PC-9 (cell line): ENCODE results near the gene TNFRSF1B. TPM values are rescaled to one million over a fixed set of nuclear protein-coding genes. Genes with fewer than 3 reads are reported as not detected.

ENCODE experiments used
- BruUV-seq: library from RNA; stranded (reverse); fragments of 400-500 nt; replicated peaks from 2 replicates; lab custom pipeline; 2021; lab: Mats Ljungman, UMichigan
- CTCF ChIA-PET: fragments of 300-600 bp; sonication (Branson Sonifier 250); formaldehyde crosslinking; loops from one replicate; lab custom pipeline; 2022; ENCODE audit warnings: antibody characterized with exemption; lab: Charles Lee
- POLR2A ChIA-PET: fragments of 300-600 bp; sonication (Branson Sonifier 250); formaldehyde crosslinking; loops from one replicate; lab custom pipeline; 2022; ENCODE audit warnings: antibody characterized with exemption; ENCODE audit not compliant: unreplicated experiment; lab: Charles Lee
- DNase-seq, 2 experiments: peaks; one replicate each; pipeline versions ENCODE4 v3.0.0 to v3.0.0-alpha.2; 2015 to 2022; ENCODE audit warnings: mixed read lengths in 1 of 2
- H2AFZ ChIP-seq: fragments of 200-600 bp; sonication (generic); 2 replicates; pipeline ENCODE4 v1.8.1; 2017; ENCODE audit warnings: antibody characterized with exemption
- H3F3A ChIP-seq: fragments of 200-600 bp; sonication (generic); 2 replicates; pipeline ENCODE4 v1.8.1; 2017; ENCODE audit warnings: antibody characterized with exemption, mild to moderate bottlenecking, low read depth; ENCODE audit not compliant: insufficient read depth
- H3K27ac ChIP-seq: fragments of 200-600 bp; sonication (generic); 2 replicates; pipeline ENCODE4 v1.6.1; 2016; ENCODE audit warnings: mixed run types
- H3K27me3 ChIP-seq: fragments of 200-600 bp; sonication (generic); 2 replicates; pipeline ENCODE4 v1.6.1; 2016; ENCODE audit warnings: low read depth, mixed run types; ENCODE audit not compliant: insufficient read depth
- H3K36me3 ChIP-seq: fragments of 200-600 bp; sonication (generic); 2 replicates; pipeline ENCODE4 v1.6.1; 2016; ENCODE audit warnings: low read depth, mixed run types
- H3K4me1 ChIP-seq: fragments of 200-600 bp; sonication (generic); replicated peaks from 2 replicates; pipeline ENCODE4 v1.6.1; 2016; ENCODE audit warnings: mixed run types; ENCODE audit not compliant: insufficient read depth
- H3K4me2 ChIP-seq: fragments of 200-600 bp; sonication (generic); 2 replicates; pipeline ENCODE4 v1.6.1; 2017; ENCODE audit warnings: mixed run types
- H3K4me3 ChIP-seq: fragments of 200-600 bp; sonication (generic); 2 replicates; pipeline ENCODE4 v1.6.1; 2016; ENCODE audit warnings: mixed run types
- H3K79me2 ChIP-seq: fragments of 200-600 bp; sonication (generic); 2 replicates; pipeline ENCODE4 v1.6.1; 2017; ENCODE audit warnings: low read depth, mixed run types
- H3K9me2 ChIP-seq: fragments of 200-600 bp; sonication (generic); 2 replicates; pipeline ENCODE4 v1.8.1; 2017; ENCODE audit warnings: mild to moderate bottlenecking; ENCODE audit not compliant: insufficient read depth
- H3K9me3 ChIP-seq: fragments of 200-600 bp; sonication (generic); 2 replicates; pipeline ENCODE4 v1.8.1; 2016; ENCODE audit warnings: low read depth; ENCODE audit not compliant: insufficient read depth
- H4K20me1 ChIP-seq: fragments of 200-600 bp; sonication (generic); 2 replicates; pipeline ENCODE4 v1.8.1; 2017; ENCODE audit not compliant: insufficient read depth
- CTCF ChIP-seq: fragments of 200-600 bp; sonication (generic); conservative IDR thresholded peaks from 2 replicates; pipeline ENCODE4 v1.6.1; 2017; ENCODE audit warnings: mixed run types, antibody characterized with exemption, mild to moderate bottlenecking, moderate library complexity
- EZH2 ChIP-seq: fragments of 200-600 bp; sonication (generic); IDR thresholded peaks from 2 replicates; pipeline ENCODE4 v1.8.0; 2017; ENCODE audit warnings: antibody characterized with exemption, low read depth
- intact Hi-C: fragments of 100-400 bp; cut with micrococcal nuclease; formaldehyde crosslinking; loops from one replicate; pipeline ENCODE4 v1.10.0; 2022; ENCODE audit not compliant: unreplicated experiment
- total RNA-seq: library from RNA; stranded (reverse); gene quantifications from 2 replicates; pipeline ENCODE4 v1.2.3, GENCODE V29; 2021

TNFRSF1B gene
- total RNA-seq, 1 experiment from 2014 or later: 2.7 TPM

- H3K36me3 ChIP-seq: no peaks in the 10 kb centered on the region
- no peaks in the 10 kb centered on the region for H3K79me2 ChIP-seq
- TF ChIP-seq EZH2 (no peak), CTCF (no peak)
- H3K27ac ChIP-seq: no peak overlapping the region
- intact Hi-C loops: no loop called here
- ChIA-PET CTCF (interaction anchor here (0.8 kb wide), 1 partner anchor 10 kb away, joined by 3 read pairs; no protein-coding TSS in a partner anchor), POLR2A (no interaction called here)
- BruUV-seq: no TSS peak
- no peak overlapping the region for H2AFZ ChIP-seq
- H3K4me3 ChIP-seq: no peak overlapping the region
- no peaks in the 10 kb centered on the region for H3F3A ChIP-seq
- no peaks in the 10 kb centered on the region for H4K20me1 ChIP-seq
- DNase-seq: no peak
- no peaks in the 10 kb centered on the region for H3K4me1 ChIP-seq
- no peak overlapping the region for H3K4me2 ChIP-seq
- H3K9me3 ChIP-seq: no peaks in the 10 kb centered on the region
- H3K9me2 ChIP-seq: no peaks in the 10 kb centered on the region
- H3K27me3 ChIP-seq: no peaks in the 10 kb centered on the region
Observed at GRCh38 chr1:12197483-12197880, 30.7 kb downstream of the TNFRSF1B start.

GRCh38 chr1:12200208-12200607 is 33.4 kb downstream of the TNFRSF1B start:
- H3K27ac ChIP-seq: no peak overlapping the region
- CTCF ChIA-PET: no interaction called here
- no peaks in the 10 kb centered on the region for H3K79me2 ChIP-seq
- DNase-seq: no peak
- H2AFZ ChIP-seq: no peak overlapping the region
- BruUV-seq: no TSS peak
- no peaks in the 10 kb centered on the region for H3F3A ChIP-seq
- no peaks in the 10 kb centered on the region for H4K20me1 ChIP-seq
- TF ChIP-seq EZH2 (no peak), CTCF (no peak)
- no peaks in the 10 kb centered on the region for H3K36me3 ChIP-seq
- no peak overlapping the region for H3K4me3 ChIP-seq
- POLR2A ChIA-PET: no interaction called here
- no peaks in the 10 kb centered on the region for H3K9me3 ChIP-seq
- H3K4me1 ChIP-seq: no peaks in the 10 kb centered on the region
- H3K27me3 ChIP-seq: no peaks in the 10 kb centered on the region
- no peaks in the 10 kb centered on the region for H3K9me2 ChIP-seq
- intact Hi-C loops: loop anchor here (10.0 kb wide), 1 partner anchor 365 kb away; no protein-coding TSS in a partner anchor
- H3K4me2 ChIP-seq: no peak overlapping the region

GRCh38 chr1:12201352-12202189 is 34.8 kb downstream of the TNFRSF1B start:
- H3K4me2 ChIP-seq: no peak overlapping the region
- no peaks in the 10 kb centered on the region for H3F3A ChIP-seq
- no peak overlapping the region for H3K27ac ChIP-seq
- ChIA-PET POLR2A (interaction anchor here (0.6 kb wide), 1 partner anchor 42 kb away, joined by 4 read pairs; no protein-coding TSS in a partner anchor), CTCF (no interaction called here)
- H4K20me1 ChIP-seq: no peaks in the 10 kb centered on the region
- no peaks in the 10 kb centered on the region for H3K9me3 ChIP-seq
- H3K9me2 ChIP-seq: no peaks in the 10 kb centered on the region
- intact Hi-C loops: loop anchor here (10.0 kb wide), 1 partner anchor 367 kb away; no protein-coding TSS in a partner anchor
- H3K36me3 ChIP-seq: no peaks in the 10 kb centered on the region
- no peaks in the 10 kb centered on the region for H3K4me1 ChIP-seq
- DNase-seq: no peak
- no TSS peak for BruUV-seq
- H3K79me2 ChIP-seq: no peaks in the 10 kb centered on the region
- H2AFZ ChIP-seq: no peak overlapping the region
- H3K4me3 ChIP-seq: no peak overlapping the region
- no peaks in the 10 kb centered on the region for H3K27me3 ChIP-seq
- TF ChIP-seq CTCF (no peak), EZH2 (no peak)
